A673 (cell line): ENCODE results near the gene MYLK3. TPM values are rescaled to one million over a fixed set of nuclear protein-coding genes. Genes with fewer than 3 reads are reported as not detected.

Source experiments
- BruUV-seq: library from RNA; stranded (reverse); fragments of 400-500 nt; replicated peaks from 2 replicates; lab custom pipeline; 2021; lab: Mats Ljungman, UMichigan
- CTCF ChIA-PET: fragments of 300-600 bp; sonication (Branson Sonifier 250); formaldehyde crosslinking; loops from one replicate; lab custom pipeline; 2022; ENCODE audit warnings: antibody characterized with exemption; lab: Charles Lee
- POLR2A ChIA-PET: fragments of 300-600 bp; sonication (Branson Sonifier 250); formaldehyde crosslinking; loops from one replicate; lab custom pipeline; 2022; ENCODE audit warnings: antibody characterized with exemption; ENCODE audit not compliant: low non-redundant PET; lab: Charles Lee
- DNase-seq: peaks from one replicate; pipeline ENCODE4 v3.0.0-alpha.2; 2015; ENCODE audit warnings: low spot score
- H3K27ac ChIP-seq: fragments of 200-600 bp; sonication (generic); 2 replicates; pipeline ENCODE4 v1.5.1; 2016; ENCODE audit warnings: mixed run types, low read depth, mild to moderate bottlenecking, mixed read lengths, antibody characterized with exemption, low read length; ENCODE audit not compliant: poor library complexity, severe bottlenecking
- H3K27me3 ChIP-seq: fragments of 200-600 bp; sonication (generic); replicated peaks from 2 replicates; pipeline ENCODE4 v1.6.1; 2017; ENCODE audit warnings: mixed run types, low read depth, mild to moderate bottlenecking, mixed read lengths, antibody characterized with exemption, low read length; ENCODE audit not compliant: insufficient read depth, poor library complexity
- H3K36me3 ChIP-seq: fragments of 200-600 bp; sonication (generic); 2 replicates; pipeline ENCODE4 v1.6.1; 2016; ENCODE audit warnings: mixed run types, mild to moderate bottlenecking, mixed read lengths, antibody characterized with exemption, low read length; ENCODE audit not compliant: insufficient read depth, poor library complexity, severe bottlenecking
- H3K4me1 ChIP-seq: fragments of 200-600 bp; sonication (generic); 2 replicates; pipeline ENCODE4 v1.6.1; 2017; ENCODE audit warnings: mixed run types, mild to moderate bottlenecking, mixed read lengths, antibody characterized with exemption, low read length; ENCODE audit not compliant: insufficient read depth, poor library complexity, severe bottlenecking
- H3K4me3 ChIP-seq: fragments of 200-600 bp; sonication (generic); 2 replicates; pipeline ENCODE4 v1.5.1; 2016; ENCODE audit warnings: low read depth, mixed run types, mild to moderate bottlenecking, mixed read lengths, low read length; ENCODE audit not compliant: poor library complexity, severe bottlenecking
- H3K9me3 ChIP-seq: fragments of 200-600 bp; sonication (generic); 2 replicates; pipeline ENCODE4 v1.6.1; 2016; ENCODE audit warnings: mixed run types, low read depth, mild to moderate bottlenecking, mixed read lengths, antibody characterized with exemption, low read length; ENCODE audit not compliant: poor library complexity, severe bottlenecking
- CTCF ChIP-seq: fragments of 300-800, 200-600 bp; sonication (generic); conservative IDR thresholded peaks from 2 replicates; pipeline ENCODE4 v1.5.1; 2017; ENCODE audit warnings: low read depth, mild to moderate bottlenecking, antibody characterized with exemption, low read length, moderate library complexity, mixed read lengths
- EZH2 ChIP-seq: fragments of 200-600 bp; sonication (generic); IDR thresholded peaks from 2 replicates; pipeline ENCODE4 v1.6.1; 2017; ENCODE audit warnings: borderline replicate concordance, low read depth, mild to moderate bottlenecking, mixed read lengths, antibody characterized with exemption, low read length; ENCODE audit not compliant: poor library complexity, severe bottlenecking
- intact Hi-C: fragments of 100-400 bp; cut with micrococcal nuclease; formaldehyde crosslinking; loops from one replicate; pipeline ENCODE4 v1.10.0; 2022; ENCODE audit not compliant: unreplicated experiment
- total RNA-seq: library from RNA; stranded (reverse); gene quantifications from 2 replicates; pipeline ENCODE4 v1.2.3, GENCODE V29; 2021

MYLK3 gene
- total RNA-seq, 1 experiment from 2014 or later = 0.77 TPM

- intact Hi-C loops = no loop called here
- no peak for DNase-seq
- ChIA-PET CTCF (no interaction called here), POLR2A (no interaction called here)
- no TSS peak for BruUV-seq
- Histone ChIP-seq H3K36me3 (no peaks in the 10 kb centered on the region), H3K4me3 (no peak overlapping the region), H3K4me1 (no peaks in the 10 kb centered on the region), H3K27ac (no peak overlapping the region), H3K9me3 (no peaks in the 10 kb centered on the region), H3K27me3 (no peaks in the 10 kb centered on the region)
- TF ChIP-seq EZH2 (no peak), CTCF (no peak)
Measured at GRCh38 chr16:46715769-46716305, 32.3 kb downstream of the MYLK3 start.

GRCh38 chr16:46714797-46715591, 33.1 kb downstream of the MYLK3 start:
- Histone ChIP-seq H3K4me3 (no peak overlapping the region), H3K4me1 (no peaks in the 10 kb centered on the region), H3K27ac (no peak overlapping the region), H3K36me3 (no peaks in the 10 kb centered on the region), H3K9me3 (no peaks in the 10 kb centered on the region), H3K27me3 (no peaks in the 10 kb centered on the region)
- POLR2A ChIA-PET = no interaction called here
- no peak for DNase-seq
- intact Hi-C loops = no loop called here
- TF ChIP-seq CTCF (no peak), EZH2 (no peak)
- CTCF ChIA-PET = no interaction called here
- BruUV-seq = no TSS peak

- BruUV-seq = no TSS peak
- H3K36me3 ChIP-seq = no peaks in the 10 kb centered on the region
- no peaks in the 10 kb centered on the region for H3K4me1 ChIP-seq
- intact Hi-C loops = no loop called here
- ChIA-PET POLR2A (no interaction called here), CTCF (no interaction called here)
- no peaks in the 10 kb centered on the region for H3K27me3 ChIP-seq
- no peak overlapping the region for H3K4me3 ChIP-seq
- H3K27ac ChIP-seq = no peak overlapping the region
- DNase-seq = no peak
- H3K9me3 ChIP-seq = no peaks in the 10 kb centered on the region
- no peak for TF ChIP-seq EZH2
- TF ChIP-seq CTCF = no peak
Measured at GRCh38 chr16:46713634-46714033, 34.5 kb downstream of the MYLK3 start.
